LNCaP clone FGC (cell line): ENCODE results near the gene MLYCD.
"Not testable (repeated sequence)": the region's sequence is repeated elsewhere in the genome, so short reads cannot be mapped to it uniquely, and the experiment has no call there.

Experiments
- DNase-seq: peaks from one replicate; pipeline ENCODE4 v3.0.0-alpha.2; 2011; ENCODE audit warnings: low read depth
- H3K4me3 ChIP-seq: 2 replicates; pipeline ENCODE4 v1.5.1; 2011; ENCODE audit warnings: mild to moderate bottlenecking, low read depth, low read length, control low read depth
- TF ChIP-seq, protein P1 (sequence below): IDR thresholded peaks from 2 replicates; pipeline ENCODE4 v1.5.1; 2012; ENCODE audit warnings: mild to moderate bottlenecking; ENCODE audit not compliant: control insufficient read depth, insufficient read depth; ENCODE audit errors: extremely low read depth

MLYCD gene

GRCh38 chr16:83940630-83941378 is 41.9 kb downstream of the MLYCD start:
- TF ChIP-seq, protein P1, sequence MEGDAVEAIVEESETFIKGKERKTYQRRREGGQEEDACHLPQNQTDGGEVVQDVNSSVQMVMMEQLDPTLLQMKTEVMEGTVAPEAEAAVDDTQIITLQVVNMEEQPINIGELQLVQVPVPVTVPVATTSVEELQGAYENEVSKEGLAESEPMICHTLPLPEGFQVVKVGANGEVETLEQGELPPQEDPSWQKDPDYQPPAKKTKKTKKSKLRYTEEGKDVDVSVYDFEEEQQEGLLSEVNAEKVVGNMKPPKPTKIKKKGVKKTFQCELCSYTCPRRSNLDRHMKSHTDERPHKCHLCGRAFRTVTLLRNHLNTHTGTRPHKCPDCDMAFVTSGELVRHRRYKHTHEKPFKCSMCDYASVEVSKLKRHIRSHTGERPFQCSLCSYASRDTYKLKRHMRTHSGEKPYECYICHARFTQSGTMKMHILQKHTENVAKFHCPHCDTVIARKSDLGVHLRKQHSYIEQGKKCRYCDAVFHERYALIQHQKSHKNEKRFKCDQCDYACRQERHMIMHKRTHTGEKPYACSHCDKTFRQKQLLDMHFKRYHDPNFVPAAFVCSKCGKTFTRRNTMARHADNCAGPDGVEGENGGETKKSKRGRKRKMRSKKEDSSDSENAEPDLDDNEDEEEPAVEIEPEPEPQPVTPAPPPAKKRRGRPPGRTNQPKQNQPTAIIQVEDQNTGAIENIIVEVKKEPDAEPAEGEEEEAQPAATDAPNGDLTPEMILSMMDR = no peak

DNA sequence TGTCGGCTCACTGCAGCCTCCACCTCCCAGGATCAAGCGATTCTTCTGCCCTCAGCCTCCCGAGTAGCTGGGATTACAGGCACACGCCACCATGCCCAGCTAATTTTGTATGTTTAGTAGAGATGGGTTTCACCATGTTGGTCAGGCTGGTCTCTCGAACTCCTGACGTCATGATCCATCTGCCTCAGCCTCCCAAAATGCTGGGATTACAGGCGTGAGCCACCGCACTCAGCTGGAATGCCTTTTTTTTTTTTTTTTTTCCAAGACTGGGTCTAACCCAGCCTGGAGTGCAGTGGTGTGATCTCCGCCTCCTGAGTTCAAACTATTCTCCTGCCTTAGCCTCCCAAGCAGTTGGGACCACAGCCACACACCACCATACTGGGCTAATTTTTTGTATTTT is 42.6 kb downstream of the MLYCD start:
- H3K4me3 ChIP-seq, DNase-seq: not testable (repeated sequence)

More at GRCh38 chr16:83940630-83941378, 41.9 kb downstream of the MLYCD start:
- DNase-seq = no peak
- no peak overlapping the region for H3K4me3 ChIP-seq

GRCh38 chr16:83942074-83942473 is 43.2 kb downstream of the MLYCD start:
- no peak for DNase-seq
- H3K4me3 ChIP-seq = no peak overlapping the region
- TF ChIP-seq, protein P1 = no peak

DNA sequence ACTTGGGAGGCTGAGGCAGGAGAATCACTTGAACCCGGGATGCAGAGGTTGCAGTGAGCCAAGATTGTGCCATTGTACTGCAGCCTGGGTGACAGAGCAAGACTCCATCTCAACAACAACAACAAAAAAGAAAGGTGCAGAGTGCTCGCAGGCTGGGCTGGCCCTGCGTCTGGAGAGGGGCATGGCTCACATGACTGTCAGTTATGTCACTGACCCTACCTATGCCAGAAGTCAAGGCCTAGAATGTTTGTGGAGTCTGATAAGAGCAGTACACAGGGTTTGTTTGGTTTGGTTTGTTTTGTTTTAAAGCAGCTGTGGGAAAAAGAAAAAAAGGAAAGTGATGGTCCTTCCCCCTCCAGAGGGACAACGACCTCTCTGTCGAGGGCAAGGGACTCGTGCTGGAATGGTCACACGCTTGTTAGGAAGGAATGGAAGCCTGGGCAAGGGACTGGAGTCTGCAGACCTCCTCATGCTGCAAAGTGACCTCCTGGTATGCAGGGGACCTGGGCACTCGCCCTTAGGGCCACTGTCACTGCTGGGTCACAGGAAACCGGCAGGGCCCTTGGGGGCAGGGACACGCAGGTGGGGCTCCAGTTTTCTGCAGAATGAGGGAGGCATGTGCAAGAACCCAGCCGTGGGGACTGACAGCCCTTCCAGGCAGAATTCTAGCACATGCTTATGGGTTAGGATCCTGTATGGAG is 44.0 kb downstream of the MLYCD start:
- DNase-seq = no peak
- H3K4me3 ChIP-seq = no peak overlapping the region
- TF ChIP-seq, protein P1 = no peak

DNA sequence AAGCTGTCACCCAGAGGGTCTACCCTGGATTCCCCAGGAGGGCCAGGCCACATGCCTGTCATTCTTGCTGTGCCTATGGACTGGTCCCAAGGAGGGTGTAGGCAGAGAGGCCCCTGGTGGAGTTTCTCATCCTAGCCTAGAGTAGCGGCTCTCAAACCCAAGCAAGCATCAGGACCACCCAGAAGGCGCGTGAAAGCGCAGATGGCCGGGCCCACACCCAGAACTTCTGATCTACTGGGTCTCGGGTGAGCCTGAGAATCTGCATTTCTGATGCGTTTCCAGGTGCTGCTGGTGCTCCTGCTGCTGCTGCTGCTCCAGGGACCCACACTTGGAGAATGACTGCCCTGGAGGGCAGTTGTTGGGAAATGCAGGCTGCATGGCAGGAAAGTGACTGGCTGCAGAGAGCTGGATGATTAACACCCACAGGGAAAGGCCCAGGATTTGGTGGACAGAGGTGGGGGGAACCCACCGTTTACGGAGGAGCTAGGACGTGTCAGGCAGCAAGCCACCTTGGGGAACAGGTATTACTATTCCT is 44.7 kb downstream of the MLYCD start:
- TF ChIP-seq, protein P1 = no peak
- no peak overlapping the region for H3K4me3 ChIP-seq
- DNase-seq = no peak

DNA sequence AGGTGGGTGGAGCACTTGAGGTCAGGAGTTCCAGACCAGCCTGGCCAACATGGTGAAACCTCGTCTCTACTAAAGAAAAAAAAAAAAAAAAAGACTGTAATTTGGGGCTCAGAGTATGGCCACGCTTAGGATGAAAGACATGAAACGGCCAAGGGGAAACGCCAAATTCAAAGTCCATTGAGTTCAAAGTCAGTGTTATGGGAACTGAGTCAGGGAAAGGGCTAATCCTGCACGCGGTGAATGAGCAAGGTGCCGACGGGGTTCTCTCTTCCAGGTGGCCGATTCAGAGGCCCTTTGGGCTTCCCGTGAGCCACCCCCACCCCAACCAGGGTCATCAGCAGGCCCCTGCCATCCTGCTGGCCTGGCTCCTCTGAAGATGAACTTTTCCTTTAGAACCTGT is 46.7 kb downstream of the MLYCD start:
- TF ChIP-seq, protein P1 = no peak
- H3K4me3 ChIP-seq = no peak overlapping the region
- DNase-seq = no peak

GRCh38 chr16:83946154-83946780 is 47.4 kb downstream of the MLYCD start:
- TF ChIP-seq, protein P1 = no peak
- no peak overlapping the region for H3K4me3 ChIP-seq
- DNase-seq = no peak
